IPS-20b (cell line): ENCODE measurements around the gene TMEM171.

Experiments
- H3K27ac ChIP-seq: one replicate; pipeline ENCODE4 v1.5.1; 2013; ENCODE audit warnings: low read length
- H3K27me3 ChIP-seq: 2 replicates; pipeline ENCODE4 v1.6.1; 2013; ENCODE audit warnings: mild to moderate bottlenecking, low read length, inconsistent platforms; ENCODE audit not compliant: insufficient read depth
- H3K36me3 ChIP-seq: 2 replicates; pipeline ENCODE4 v1.6.1; 2013; ENCODE audit warnings: low read depth, mild to moderate bottlenecking, inconsistent platforms, low read length, moderate library complexity; ENCODE audit not compliant: insufficient read depth
- H3K4me1 ChIP-seq: 2 replicates; pipeline ENCODE4 v1.6.1; 2013; ENCODE audit warnings: mild to moderate bottlenecking, control low read depth, inconsistent platforms, low read length, moderate library complexity; ENCODE audit not compliant: insufficient read depth
- H3K4me3 ChIP-seq: 2 replicates; pipeline ENCODE4 v1.5.1; 2013; ENCODE audit warnings: mild to moderate bottlenecking, low read length, inconsistent platforms
- H3K9ac ChIP-seq: 2 replicates; pipeline ENCODE4 v1.6.1; 2013; ENCODE audit warnings: low read depth, mild to moderate bottlenecking, inconsistent platforms, low read length, moderate library complexity
- H3K9me3 ChIP-seq: 2 replicates; pipeline ENCODE4 v1.6.1; 2013; ENCODE audit warnings: mild to moderate bottlenecking, low read depth, low read length, inconsistent platforms; ENCODE audit not compliant: insufficient read depth

The TMEM171 gene

DNA sequence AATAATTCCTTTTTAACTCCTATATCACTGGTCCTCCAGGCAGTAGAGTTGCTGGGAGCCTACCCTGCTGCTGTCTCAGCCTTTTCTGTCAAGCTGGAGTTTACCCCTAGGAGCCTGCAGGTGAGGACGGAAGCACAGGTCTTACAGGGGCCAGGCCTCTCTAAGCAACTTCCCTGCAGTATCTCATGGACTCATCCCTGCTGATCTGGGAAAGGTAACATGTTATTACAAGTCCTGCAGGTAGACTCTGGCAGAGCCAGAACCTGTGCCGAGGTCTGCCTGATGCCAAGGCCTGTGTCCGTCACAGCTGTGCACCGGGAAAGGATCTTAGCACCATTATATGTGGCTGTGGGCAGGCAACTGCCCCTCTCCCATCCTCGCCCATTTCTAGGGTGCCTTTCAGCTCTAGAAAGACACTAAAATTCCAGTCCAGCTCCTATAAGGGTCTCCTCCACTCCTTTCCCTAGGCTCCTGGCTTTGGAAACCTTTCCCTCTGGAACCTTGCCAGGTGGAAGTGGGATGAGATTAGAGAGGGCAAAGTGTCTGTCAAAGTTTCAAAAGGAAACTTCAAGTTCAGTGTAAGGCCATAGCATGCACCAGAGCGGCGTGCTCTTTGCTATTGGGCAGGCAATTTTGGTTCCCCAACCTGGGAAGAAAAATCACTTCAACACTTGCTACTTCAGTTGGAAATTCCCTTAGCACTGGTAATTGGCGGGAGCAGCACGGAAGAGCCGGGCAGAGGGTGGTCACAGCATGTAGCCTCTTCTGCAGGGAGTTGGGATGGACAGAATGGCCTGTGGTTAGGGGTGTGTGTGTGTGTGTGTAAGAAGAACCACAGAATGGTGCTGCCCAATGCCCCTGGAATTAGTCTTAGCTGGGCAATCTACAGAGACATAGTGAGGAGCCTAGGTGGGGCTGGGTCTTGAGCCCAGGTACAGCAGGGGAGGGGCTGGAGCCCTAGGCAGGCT, 17.5 kb downstream of the TMEM171 start:
- peaks cover 8% of the 10 kb centered on the region; the same call in 1 of the 2 replicates for H3K4me1 ChIP-seq
- H3K36me3 ChIP-seq, result no peaks in the 10 kb centered on the region
- no peak overlapping the region for H3K9ac ChIP-seq
- no peaks in the 10 kb centered on the region for H3K9me3 ChIP-seq
- H3K27me3 ChIP-seq, result no peaks in the 10 kb centered on the region
- H3K27ac ChIP-seq, result no peak overlapping the region
- no peak overlapping the region for H3K4me3 ChIP-seq

DNA sequence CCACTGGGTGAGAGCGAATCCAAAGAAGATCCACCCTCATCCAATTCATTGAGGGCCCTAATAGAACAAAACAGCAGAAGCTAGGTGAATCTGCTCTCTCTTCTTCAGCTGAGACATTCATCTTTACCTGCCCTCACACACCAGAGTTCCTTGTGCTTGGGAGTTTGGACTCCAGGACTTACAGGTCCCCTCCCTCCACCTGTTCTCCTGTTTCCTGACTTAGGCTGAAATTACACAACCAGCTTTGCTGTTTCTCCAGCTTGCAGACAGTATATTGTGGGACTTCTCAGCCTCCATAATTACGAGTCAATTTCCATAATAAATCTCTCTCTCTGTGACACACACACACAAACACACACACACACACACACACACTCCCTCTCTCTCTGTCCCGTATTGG, 19.1 kb downstream of the TMEM171 start:
- H3K27ac ChIP-seq, result no peak overlapping the region
- no peaks in the 10 kb centered on the region for H3K36me3 ChIP-seq
- no peaks in the 10 kb centered on the region for H3K27me3 ChIP-seq
- no peak overlapping the region for H3K4me3 ChIP-seq
- peaks cover 8% of the 10 kb centered on the region; the same call in 1 of the 2 replicates for H3K4me1 ChIP-seq
- no peak overlapping the region for H3K9ac ChIP-seq
- H3K9me3 ChIP-seq, result no peaks in the 10 kb centered on the region

DNA sequence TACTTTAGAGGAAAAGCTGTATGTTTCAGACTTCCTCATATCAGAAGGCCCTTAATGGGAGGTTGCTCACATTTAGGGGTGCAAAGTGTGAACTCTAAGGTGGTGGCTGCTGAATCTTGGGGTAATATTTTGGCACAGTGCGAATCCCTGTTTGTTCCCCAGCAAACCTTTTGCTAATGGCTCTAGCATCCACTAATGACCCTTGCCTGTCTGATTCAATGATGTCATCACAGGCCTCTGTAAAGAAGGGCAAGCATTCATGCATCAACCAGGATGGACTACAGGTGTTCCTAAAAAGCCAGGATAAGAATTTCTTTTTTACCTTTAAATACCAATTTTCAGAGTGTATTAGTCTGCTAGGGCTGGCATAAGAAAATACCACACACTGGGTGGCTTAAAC, 20.4 kb downstream of the TMEM171 start:
- H3K9ac ChIP-seq, result no peak overlapping the region
- no peaks in the 10 kb centered on the region for H3K9me3 ChIP-seq
- H3K4me3 ChIP-seq, result no peak overlapping the region
- no peaks in the 10 kb centered on the region for H3K36me3 ChIP-seq
- peaks cover 8% of the 10 kb centered on the region; the same call in 1 of the 2 replicates for H3K4me1 ChIP-seq
- no peaks in the 10 kb centered on the region for H3K27me3 ChIP-seq
- no peak overlapping the region for H3K27ac ChIP-seq

DNA sequence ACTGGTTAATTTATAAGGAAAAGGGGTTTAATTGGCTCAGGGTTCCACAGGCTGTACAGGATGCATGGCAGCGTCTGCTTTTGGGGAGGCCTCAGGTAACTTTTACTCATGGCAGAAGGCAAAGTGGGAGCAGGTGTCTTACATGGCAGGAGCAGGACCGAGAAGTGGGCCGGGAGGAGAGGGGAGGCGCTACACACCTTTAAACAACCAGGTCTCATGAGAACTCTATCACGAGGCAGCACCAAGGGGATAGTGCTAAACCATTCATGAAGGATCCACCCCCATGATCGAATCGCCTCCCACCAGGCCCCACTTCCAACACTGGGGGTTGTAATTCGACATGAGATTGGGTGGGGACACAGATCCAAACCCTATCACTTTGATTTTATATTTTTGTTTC, 21.7 kb downstream of the TMEM171 start:
- Histone ChIP-seq H3K9ac (no peak overlapping the region), H3K9me3 (no peaks in the 10 kb centered on the region), H3K4me3 (no peak overlapping the region), H3K27ac (no peak overlapping the region), H3K36me3 (no peaks in the 10 kb centered on the region), H3K27me3 (no peaks in the 10 kb centered on the region), H3K4me1 (no peaks in the 10 kb centered on the region)

DNA sequence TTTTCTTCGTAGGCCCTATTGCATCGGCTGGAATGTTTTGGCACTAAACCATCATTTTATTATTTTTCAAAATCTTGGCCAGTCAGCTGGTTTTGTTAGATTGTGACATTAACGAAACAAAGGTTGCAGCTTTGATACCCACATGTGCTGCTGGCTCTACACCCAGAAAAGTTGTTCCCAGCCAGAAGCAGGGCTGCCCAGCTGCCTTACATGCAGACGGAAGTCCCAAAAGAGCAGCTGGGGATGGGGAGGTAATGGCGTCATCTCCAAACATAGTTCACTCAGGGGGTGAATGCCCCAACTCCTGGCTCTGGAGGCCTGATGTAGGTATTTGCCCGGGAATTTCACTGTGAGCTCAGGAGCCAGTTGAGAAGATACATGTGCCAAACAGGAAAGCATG, 23.3 kb downstream of the TMEM171 start:
- no peak overlapping the region for H3K27ac ChIP-seq
- no peaks in the 10 kb centered on the region for H3K36me3 ChIP-seq
- no peaks in the 10 kb centered on the region for H3K27me3 ChIP-seq
- no peak overlapping the region for H3K4me3 ChIP-seq
- no peak overlapping the region for H3K9ac ChIP-seq
- no peaks in the 10 kb centered on the region for H3K4me1 ChIP-seq
- no peaks in the 10 kb centered on the region for H3K9me3 ChIP-seq

DNA sequence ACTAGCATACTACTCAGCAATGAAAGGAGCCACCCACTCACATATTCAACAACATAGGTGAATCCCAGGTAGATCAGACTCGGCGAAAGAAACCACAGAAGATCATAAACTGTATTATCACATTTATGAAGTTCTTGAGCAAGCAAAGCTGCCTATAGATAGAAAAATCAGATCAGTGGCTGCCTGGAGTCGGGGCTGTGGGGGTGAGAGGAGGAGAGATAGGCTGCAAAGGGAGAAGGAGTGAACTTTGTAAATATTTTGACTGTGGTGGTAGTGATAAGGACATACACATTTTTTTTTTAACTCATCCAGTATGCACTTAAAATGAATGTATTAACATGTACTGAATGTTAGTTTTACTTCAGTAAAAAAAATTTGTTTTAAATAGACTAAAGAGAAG, 29.2 kb downstream of the TMEM171 start:
- no peaks in the 10 kb centered on the region for H3K4me1 ChIP-seq
- no peak overlapping the region for H3K27ac ChIP-seq
- H3K36me3 ChIP-seq, result no peaks in the 10 kb centered on the region
- no peak overlapping the region for H3K9ac ChIP-seq
- H3K4me3 ChIP-seq, result no peak overlapping the region
- H3K27me3 ChIP-seq, result no peaks in the 10 kb centered on the region
- no peaks in the 10 kb centered on the region for H3K9me3 ChIP-seq

DNA sequence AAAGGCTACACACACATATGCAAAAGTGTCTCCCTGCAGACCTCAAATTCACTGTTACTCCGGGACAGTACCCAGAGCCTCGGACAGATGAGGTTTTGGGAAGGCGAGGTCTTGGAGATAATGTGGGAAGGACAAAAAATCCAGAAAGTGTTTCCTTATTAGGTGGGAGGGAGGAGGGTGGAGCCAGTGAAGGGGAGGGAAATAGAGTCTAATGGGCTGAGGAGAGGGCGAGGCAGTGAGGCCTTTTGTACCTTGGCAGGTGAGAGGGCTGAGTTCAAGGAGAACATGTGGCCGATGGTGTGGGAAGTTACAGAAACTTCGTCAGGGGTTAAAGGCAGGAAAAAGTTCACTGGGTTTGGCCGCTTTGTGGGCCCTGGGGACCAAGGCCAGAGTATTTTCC, 30.5 kb downstream of the TMEM171 start:
- no peak overlapping the region for H3K27ac ChIP-seq

DNA sequence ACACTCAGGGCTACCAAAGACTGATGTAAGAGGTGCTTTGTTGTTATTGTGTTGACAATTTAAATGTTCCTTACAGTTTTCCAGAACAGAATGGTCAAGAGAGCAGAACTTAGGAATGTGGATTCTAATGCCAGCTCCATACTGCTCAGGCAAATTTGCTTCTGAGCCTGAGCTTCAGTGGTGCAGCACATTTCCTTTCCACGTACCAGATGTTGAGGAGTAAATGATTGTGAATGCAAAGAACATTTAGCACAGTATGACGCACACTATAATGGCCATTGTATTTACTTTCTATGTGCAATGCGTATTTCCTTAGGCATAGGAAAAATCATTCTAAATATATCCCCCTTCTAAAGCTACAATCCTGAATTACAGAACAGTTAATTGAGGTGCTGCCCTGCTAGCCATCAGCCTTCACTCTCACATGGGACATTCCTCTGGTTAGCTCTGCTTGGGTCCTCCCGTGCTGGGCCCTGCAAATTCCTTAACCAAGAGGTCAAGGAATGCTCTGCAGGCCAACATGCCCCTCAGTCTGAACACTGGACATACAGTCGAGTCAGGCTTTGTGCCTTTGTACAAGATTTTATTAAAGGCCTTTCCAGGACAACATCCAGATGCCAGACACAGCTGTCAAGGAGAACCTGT, 31.5 kb downstream of the TMEM171 start:
- H3K9me3 ChIP-seq, result no peaks in the 10 kb centered on the region
- H3K27me3 ChIP-seq, result no peaks in the 10 kb centered on the region
- H3K36me3 ChIP-seq, result no peaks in the 10 kb centered on the region
- H3K4me3 ChIP-seq, result no peak overlapping the region
- H3K27ac ChIP-seq, result no peak overlapping the region
- H3K4me1 ChIP-seq, result no peaks in the 10 kb centered on the region
- H3K9ac ChIP-seq, result no peak overlapping the region

More for the DNA sequence above, 30.5 kb downstream of the TMEM171 start:
- no peak overlapping the region for H3K9ac ChIP-seq
- H3K4me3 ChIP-seq, result no peak overlapping the region
- H3K36me3 ChIP-seq, result no peaks in the 10 kb centered on the region
- no peaks in the 10 kb centered on the region for H3K9me3 ChIP-seq
- H3K27me3 ChIP-seq, result no peaks in the 10 kb centered on the region
- H3K4me1 ChIP-seq, result no peaks in the 10 kb centered on the region

DNA sequence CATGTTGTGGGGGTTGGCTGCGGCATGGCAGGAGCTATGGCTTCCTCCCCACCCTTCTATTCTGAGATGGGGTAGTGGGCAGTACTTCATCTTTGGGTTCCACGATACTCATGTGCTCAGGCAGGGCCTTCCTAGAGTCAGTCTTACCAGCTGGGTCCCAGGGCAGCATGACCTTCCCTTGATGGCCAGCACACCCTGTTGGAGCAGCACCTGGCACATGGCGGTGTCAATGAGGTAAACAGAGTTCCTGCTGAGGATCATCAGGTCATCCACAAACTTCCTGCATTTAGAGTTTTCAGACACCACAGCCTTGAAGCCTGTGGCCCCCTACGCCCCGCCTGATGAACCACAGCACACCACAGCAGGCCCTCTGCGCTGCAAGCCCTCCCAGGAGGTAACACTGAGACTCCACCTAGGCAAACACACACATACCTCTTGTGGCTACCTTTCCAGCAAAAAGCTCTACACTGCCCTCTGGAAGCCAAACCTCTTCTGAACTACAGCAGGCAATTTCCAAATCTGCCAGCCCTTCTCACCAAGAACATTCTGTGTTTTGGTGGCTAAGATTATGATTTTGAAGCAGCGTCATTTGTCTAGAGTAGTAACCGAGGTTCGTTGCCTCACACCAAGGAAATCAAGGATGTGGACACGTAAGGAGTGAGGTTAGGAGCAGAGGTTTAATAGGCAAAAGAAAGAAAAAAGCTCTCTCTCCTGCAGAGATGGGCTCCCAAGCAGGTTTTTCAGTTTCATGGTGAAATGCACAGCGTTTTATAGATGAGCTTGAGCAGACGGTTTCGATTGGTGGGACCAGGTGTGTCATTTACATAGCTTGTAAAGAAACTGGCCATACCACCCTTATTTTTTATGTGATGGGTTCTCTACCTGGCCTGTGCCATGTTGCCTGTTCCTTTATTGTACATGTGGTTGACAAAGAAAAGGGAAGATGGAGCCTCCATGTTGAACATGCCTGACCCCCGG, 32.3 kb downstream of the TMEM171 start:
- no peak overlapping the region for H3K27ac ChIP-seq
- no peak overlapping the region for H3K4me3 ChIP-seq
- no peak overlapping the region for H3K9ac ChIP-seq
- H3K9me3 ChIP-seq, result no peaks in the 10 kb centered on the region
- no peaks in the 10 kb centered on the region for H3K27me3 ChIP-seq
- no peaks in the 10 kb centered on the region for H3K36me3 ChIP-seq
- H3K4me1 ChIP-seq, result no peaks in the 10 kb centered on the region

DNA sequence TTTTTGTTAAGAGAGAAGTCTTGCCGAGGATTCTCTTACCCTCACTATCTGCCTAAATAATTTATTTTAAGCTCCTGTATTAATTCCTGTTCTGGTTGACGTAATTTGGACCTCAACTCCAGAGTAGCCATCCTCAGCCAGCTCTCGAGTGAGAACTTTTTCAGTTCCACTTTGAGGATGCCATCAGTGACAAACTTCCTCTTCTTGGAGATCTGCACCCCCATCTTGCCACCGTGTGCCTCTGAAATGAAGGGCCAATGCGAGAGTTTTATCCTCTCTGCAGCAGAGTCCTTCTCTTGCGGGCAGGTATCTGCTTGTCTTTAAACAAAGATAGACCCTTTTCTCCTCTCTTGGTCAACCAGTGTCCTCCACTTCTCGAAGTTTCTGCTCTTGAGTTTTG, 33.1 kb downstream of the TMEM171 start:
- H3K27me3 ChIP-seq, result no peaks in the 10 kb centered on the region
- H3K9me3 ChIP-seq, result no peaks in the 10 kb centered on the region
- no peak overlapping the region for H3K9ac ChIP-seq
- no peak overlapping the region for H3K4me3 ChIP-seq
- no peak overlapping the region for H3K27ac ChIP-seq
- H3K4me1 ChIP-seq, result no peaks in the 10 kb centered on the region
- no peaks in the 10 kb centered on the region for H3K36me3 ChIP-seq

DNA sequence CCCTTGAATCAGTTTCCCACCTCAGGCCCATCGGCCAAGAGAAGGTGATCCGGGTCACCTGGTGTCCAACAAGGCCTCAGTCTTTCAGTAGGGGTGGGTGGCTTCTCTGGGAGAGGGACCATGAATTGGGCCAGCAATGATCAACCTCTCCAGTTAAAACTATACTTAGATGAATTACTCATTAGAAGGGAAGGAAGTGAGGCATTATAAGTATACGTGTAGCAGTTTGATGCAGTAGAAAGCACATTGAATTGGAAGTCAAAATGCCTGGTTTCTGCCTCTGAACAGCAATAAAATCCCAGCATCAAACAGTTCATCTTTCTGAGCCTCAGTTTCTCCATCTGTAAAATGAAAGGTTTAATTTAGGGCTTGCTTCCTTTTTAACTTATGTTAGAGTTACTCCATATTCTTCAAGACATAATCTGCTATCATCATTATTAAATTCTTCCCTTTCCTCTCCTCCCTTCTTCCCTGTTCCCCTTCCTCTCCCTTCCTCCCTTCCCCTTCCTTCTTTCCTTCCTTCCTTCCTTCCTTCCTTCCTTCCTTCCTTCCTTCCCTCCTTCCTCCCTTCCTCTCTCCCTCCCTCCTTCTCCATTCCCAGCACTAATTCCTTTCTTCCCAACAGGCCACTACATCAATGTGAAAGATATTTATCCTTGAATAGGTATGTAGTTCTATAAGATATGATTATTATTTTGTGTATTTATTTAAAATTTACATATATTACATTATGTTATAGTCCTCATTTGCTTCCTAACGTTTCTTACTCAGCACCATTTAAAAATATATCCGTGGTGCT, 34.0 kb downstream of the TMEM171 start:
- Histone ChIP-seq H3K4me1 (no peaks in the 10 kb centered on the region), H3K9ac (no peak overlapping the region), H3K27me3 (no peaks in the 10 kb centered on the region), H3K9me3 (no peaks in the 10 kb centered on the region), H3K27ac (no peak overlapping the region), H3K36me3 (no peaks in the 10 kb centered on the region), H3K4me3 (no peak overlapping the region)
